Stimulated activated CD8-positive, alpha-beta memory T cell treated with anti-CD3 and anti-CD28 coated beads, Interleukin-15, amount 100 ng/mL, for 4 hours (primary cell): ENCODE measurements around the gene RALGAPB.
"Not testable (repeated sequence)": the region's sequence is repeated elsewhere in the genome, so short reads cannot be mapped to it uniquely, and the experiment has no call there.

Experiments used
- DNase-seq, 2 donors: peaks; one replicate each; pipeline ENCODE4 v3.0.0-alpha.2; 2020; ENCODE audit warnings: low read depth in 2 of 2

RALGAPB gene

DNA sequence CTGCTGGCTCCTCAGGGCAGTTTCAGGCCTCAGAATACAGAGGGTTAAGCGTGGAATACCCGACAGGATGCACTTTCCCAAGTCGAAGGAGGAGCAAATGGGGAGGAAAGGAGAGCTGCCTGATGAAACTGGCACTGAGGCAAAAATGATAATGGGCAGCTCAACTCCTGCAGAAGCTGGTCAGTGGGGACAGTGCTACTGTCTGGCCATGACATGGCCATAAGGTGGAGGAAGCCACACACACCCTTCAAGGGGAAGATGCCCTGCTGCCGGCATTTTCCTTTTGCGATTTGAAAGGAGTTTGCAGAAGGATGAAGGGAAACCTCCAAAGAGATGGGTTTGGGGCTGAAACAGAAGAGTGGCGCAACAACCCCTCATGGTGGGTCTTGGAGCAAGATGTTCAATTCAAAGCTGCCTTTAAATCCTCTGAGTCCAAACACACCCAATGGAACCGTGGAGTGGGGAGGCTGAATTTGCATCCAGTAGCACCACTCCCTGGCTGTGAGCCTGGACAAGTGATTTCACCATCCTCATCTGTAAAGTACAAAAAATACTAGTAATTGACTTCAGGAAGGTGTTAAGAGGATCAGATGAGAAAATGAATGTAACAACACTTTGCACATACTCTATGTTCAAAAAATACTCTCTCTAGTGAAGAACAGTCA, 111.6 kb downstream of the RALGAPB start:
- no peak for DNase-seq

DNA sequence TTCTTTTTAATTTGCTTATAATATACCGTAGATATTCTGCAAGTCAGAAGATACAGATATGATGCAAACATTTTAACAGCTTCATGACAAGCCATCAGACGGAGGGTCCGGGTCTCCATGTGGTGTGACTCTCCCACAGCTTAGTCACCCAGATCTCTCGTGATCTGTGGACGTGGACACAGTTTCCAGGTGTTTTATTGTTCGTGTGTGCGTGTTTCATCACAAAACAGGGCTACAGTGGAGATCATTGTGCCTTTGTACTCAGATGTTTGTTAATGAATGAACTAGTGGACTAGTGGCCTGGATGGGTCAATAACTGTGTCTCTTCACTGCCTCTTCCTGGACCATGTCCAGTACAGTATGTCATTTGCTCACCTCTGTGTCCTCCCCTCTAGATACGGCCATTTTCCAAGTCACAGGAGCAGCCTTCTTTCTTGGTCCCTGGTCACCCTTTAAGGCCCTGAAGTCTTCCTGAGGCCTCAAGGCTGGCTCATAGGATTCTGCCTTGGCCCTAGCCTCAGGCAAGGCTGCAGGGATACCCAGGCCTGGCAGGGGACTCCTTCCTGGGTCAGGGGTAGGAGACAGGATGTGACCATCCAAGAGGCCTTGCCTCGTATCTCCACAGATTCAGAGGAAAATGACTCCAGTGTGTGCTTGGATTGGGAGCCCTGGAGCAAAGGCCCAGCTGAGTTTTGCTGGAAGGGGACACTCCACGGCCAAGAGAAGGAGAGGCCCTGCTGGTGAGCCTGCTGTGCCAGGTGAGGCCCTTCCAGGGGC, 112.9 kb downstream of the RALGAPB start:
- DNase-seq: no peak

- DNase-seq: no peak
Measured at GRCh38 chr20:38586181-38586525, 113.5 kb downstream of the RALGAPB start.

DNA sequence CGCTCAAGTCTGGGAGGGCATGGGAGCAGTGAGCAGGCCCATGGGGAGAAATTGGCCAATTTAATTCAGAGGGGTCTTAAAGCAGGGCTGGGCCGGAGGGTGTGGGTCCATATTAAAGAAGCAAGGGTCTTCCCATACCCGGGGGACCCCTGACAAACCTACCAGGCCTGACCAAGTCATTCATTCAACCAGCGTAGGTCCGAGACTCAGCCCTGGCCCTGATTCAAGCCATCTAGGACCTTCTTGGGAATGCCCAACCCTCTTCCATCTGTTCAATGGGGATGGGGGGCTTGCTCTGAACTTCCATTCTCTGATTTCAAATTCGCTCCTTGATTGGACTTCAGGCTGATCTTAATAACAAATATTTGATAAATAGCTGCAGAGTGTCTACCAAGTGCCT, 115.7 kb downstream of the RALGAPB start:
- no peak for DNase-seq

DNA sequence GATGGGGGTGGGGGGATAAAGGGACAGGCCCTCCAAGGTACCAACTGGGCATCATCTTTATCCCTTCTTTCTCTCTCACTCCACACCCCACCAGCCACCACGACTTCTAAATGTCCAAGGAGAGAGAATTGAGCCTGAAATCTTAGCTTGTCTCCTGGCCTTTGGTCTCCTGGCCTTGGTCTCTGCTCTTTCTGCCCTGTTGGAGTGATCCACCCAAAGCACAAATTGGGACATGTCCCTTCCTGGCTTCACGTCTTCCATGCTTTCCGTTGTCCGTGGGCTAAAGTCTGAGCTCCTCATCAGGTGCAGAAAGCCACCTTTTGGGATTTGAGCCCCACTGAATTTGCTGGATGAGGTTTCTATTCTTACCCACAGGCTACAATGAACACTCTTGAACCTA, 116.7 kb downstream of the RALGAPB start:
- no peak for DNase-seq

- no peak for DNase-seq
Measured at GRCh38 chr20:38589967-38590675, 117.5 kb downstream of the RALGAPB start.

GRCh38 chr20:38590676-38591473, 118.2 kb downstream of the RALGAPB start:
- DNase-seq: no peak

DNA sequence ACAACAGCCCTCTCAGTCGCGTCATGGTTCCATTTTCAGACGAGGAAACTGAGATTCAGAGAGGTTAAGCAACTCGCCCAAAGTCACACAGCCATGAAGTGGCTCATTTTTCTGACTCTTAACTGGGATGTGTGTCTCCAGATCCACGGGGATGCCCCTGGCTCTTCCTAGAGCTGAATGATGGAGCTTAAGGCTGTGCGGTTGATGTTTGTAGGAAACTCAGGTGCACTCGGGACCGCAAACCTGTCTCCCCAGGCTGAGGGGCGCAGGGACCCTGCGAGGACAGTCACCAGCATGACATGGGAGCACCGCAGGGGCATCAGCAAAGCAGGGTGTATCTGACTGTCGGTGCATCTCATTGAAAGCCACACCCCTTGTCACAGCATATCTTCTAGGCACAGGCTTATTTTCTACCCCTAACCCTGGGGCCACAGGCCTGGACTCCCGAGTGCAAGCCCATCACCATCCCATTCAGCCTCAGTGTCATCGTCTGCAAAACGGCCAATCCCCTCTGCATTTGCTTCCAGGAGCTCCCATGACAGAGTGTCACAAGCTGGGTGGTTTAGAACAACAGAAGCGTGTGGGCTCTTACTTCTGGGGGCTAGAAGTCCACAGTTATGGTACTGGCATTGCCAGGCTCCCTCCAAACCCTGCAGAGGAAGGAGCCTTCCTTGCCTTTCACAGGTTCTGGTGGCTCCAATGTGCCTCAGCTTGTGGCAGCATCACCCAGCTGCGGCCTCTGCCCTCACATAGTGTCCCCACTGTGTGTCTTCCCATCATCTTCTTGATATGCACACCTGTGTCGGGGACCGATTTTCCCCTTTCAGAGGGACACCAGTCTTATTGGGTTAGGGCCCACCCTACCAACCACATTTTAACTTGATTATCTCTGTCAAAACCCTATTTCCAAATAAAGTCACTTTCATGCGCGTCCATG, 119.1 kb downstream of the RALGAPB start:
- DNase-seq: no peak

GRCh38 chr20:38592411-38592790, 119.8 kb downstream of the RALGAPB start:
- DNase-seq: not testable (repeated sequence)

- DNase-seq: not testable (repeated sequence)
Measured at GRCh38 chr20:38594281-38594680, 121.6 kb downstream of the RALGAPB start.

DNA sequence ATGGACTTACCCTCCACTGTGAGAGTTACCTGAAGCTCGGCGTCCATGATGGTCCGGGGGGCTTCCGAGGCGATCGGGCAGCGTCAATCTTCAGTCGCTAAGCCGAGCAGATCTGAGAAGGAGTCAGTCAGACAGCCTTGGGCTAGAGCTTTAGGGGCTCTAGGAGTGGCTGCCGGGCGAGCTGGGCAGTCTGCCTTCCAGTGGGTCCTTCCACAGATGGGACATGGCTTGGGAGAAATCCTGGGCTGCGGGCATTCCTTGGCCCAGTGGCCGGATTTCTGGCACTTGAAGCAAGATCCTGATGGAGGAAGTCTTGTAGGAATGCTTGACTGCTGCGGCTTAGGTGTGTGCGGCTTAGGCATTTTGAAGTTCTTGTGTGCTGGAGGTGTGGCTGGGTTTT, 123.2 kb downstream of the RALGAPB start:
- not testable (repeated sequence) for DNase-seq

- no peak for DNase-seq
Measured at GRCh38 chr20:38599410-38599882, 126.8 kb downstream of the RALGAPB start.

- no peak for DNase-seq
Measured at GRCh38 chr20:38600057-38600456, 127.4 kb downstream of the RALGAPB start.

DNA sequence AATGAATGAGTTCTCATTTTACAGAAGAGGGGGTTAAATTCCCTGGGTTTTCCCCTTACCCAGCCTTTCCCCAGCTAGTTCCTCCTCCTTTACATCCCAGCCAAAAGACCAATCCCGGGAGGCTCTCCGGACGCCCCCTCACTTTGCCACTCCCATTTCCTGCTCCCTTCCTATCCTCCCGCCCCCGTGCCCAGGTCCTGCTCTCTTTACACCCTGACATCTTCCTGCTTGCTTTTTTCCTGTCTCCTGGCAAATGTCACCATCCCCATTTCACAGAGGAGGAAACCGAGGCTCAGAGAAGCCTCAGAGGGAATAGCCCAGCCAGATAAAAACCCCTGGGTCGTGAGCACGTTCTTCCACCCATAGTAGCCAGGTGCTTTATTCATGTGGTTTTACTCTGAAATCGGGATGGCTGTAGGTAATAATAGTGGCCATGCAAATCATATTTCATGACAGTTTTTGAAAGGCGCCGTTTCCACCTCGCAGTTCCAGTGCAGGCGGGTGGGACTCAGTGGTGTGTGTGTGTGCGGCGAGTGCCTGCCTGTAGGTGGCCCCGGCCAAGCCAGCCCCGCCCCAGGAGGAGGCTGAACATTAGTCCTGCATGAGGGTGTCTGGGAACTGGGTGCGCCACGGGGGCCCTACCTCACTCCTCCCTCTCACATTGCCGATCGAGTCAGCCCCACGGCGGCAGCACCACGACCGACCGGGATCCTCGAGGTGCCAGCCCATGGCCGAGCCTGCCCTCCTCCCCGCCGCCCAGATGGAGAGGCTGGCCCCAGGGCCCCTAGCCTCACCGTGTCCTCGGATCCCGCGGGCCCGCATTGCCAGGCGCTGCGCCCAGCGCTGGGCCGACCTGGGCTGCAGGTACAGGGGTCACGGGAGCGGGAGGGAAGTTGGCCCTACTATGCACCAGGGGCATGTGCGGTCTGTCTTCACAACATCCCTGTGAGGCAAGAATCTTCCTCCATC, 128.9 kb downstream of the RALGAPB start, which contains the start of gene ARHGAP40:
TSS of gene ARHGAP40 (plus strand) at position 594 of the 969 bp plus-strand sequence.
- DNase-seq: no peak

DNA sequence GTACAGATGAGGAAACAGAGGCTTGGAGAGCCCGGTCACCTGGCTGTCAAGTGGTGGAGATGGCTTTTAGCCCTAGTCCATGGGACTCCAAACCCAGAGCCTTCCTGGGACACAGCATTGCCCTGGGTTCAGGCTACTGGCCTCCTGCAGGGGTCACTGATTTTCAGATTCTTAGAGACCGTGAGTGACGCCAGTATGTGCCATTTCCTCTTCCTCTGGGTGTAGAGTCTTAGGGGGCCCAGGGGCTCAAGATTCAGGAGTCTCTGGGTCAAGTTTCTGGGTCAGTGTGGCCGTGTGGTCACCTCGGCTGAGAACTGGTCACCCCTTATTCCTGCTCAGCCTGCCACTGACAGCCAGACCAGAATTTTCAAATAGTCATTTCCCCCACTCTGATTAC, 129.5 kb downstream of the RALGAPB start:
- DNase-seq: no peak

DNA sequence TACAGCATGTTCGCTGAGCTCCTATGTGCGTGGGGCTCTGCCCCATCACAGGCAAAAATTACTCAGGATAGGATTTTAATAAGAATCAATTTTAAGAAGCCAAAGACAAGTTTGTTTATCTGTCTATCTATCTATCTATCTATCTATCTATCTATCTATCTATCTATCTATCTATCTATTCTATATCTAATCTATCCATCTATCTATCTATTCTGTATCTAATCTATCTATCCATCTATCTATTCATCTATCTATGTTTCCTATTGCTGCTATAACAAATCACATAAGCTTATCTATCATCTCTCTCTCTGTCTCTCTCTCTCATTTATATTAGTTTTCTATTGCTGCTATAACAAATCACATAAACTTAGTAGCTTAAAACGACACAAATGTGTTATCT, 130.6 kb downstream of the RALGAPB start:
- DNase-seq: no peak

GRCh38 chr20:38604873-38605303, 132.2 kb downstream of the RALGAPB start:
- no peak for DNase-seq

DNA sequence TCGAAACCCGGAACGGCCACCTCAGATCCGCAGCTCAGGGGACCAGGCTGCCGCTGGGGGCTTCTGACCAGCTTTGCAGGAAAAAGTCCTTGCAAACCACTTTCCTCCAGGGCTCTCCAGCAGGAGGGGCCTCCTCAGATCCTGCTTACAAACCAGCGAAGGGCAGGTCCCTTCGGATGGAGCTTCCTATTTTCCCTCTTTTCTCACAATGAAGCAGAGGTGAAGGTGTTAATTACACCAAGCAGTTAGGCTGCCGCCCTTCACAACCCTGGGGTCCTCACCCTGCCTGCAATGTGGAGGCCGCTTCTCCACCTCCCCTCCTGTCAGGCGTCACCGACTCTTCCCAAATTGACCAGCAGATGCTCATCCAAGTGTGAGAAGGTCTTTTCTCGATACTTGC, 134.7 kb downstream of the RALGAPB start:
- no peak for DNase-seq

- DNase-seq: no peak
Measured at GRCh38 chr20:38608188-38608587, 135.5 kb downstream of the RALGAPB start.
